Skin epidermis (tissue), 12 donors: Measurements from ENCODE around the gene DDA1.
"Not testable (repeated sequence)": the region's sequence is repeated elsewhere in the genome, so short reads cannot be mapped to it uniquely, and the experiment has no call there.

Experiments used
- H3K27ac ChIP-seq, 21 experiments: fragments of 200-600 bp; sonication (generic) in 11 of 21; one replicate each; pipeline ENCODE4 v1.5.0; 2020; ENCODE audit warnings: mild to moderate bottlenecking in 3 of 21, inconsistent platforms in 2 of 21, moderate library complexity in 2 of 21
- H3K4me3 ChIP-seq, 7 experiments: fragments of 200-600 bp; sonication (generic) in 2 of 7; one replicate each; pipeline ENCODE4 v1.5.0; 2020; ENCODE audit warnings: inconsistent platforms in 2 of 7, mild to moderate bottlenecking in 2 of 7, moderate library complexity in 1 of 7

The DDA1 gene

GRCh38 chr19:17358395-17358794, 49.0 kb downstream of the DDA1 start:
- Histone ChIP-seq H3K4me3 (no peak overlapping the region), H3K27ac (peak overlapping the region in 3 of 21 experiments; percentile 2 to 26 (median 14))

- H3K4me3 ChIP-seq = no peak overlapping the region
- H3K27ac ChIP-seq = no peak overlapping the region
These were observed 50.8 kb downstream of the DDA1 start for GRCh38 chr19:17359905-17360800.

GRCh38 chr19:17363852-17364605, 54.7 kb downstream of the DDA1 start:
- H3K27ac ChIP-seq, H3K4me3 ChIP-seq: not testable (repeated sequence)

GRCh38 chr19:17365361-17365760, 56.0 kb downstream of the DDA1 start:
- H3K27ac ChIP-seq = no peak overlapping the region

GRCh38 chr19:17370026-17370587, 60.7 kb downstream of the DDA1 start:
- peak overlapping the region in 1 of 21 experiments; percentile 37 for H3K27ac ChIP-seq
- H3K4me3 ChIP-seq = no peak overlapping the region

More at GRCh38 chr19:17365361-17365760, 56.0 kb downstream of the DDA1 start:
- no peak overlapping the region for H3K4me3 ChIP-seq
